Keratinocyte (primary cell): ENCODE results near the gene FYTTD1. TPM values are rescaled to one million over a fixed set of nuclear protein-coding genes. Genes with fewer than 3 reads are reported as not detected.

Experiments used
- DNase-seq: peaks from one replicate; pipeline ENCODE4 v3.0.0-alpha.2; 2011; ENCODE audit warnings: low read depth, missing footprints, low spot score
- FAIRE-seq: peaks from 2 replicates; lab custom pipeline; 2011; peaks lifted over from hg19 to GRCh38; lab: Jason Lieb, UNC
- H2AFZ ChIP-seq: 2 replicates; pipeline ENCODE4 v1.6.0; 2012; ENCODE audit warnings: low read length, control low read depth, inconsistent platforms; ENCODE audit not compliant: control insufficient read depth
- H3K27ac ChIP-seq: 2 replicates; pipeline ENCODE4 v1.5.1; 2011; ENCODE audit warnings: low read length; ENCODE audit not compliant: control insufficient read depth, insufficient read depth
- H3K27me3 ChIP-seq: 3 replicates; pipeline ENCODE4 v1.6.0; 2011; ENCODE audit warnings: low read length; ENCODE audit not compliant: control insufficient read depth, insufficient read depth; ENCODE audit errors: extremely low read depth
- H3K36me3 ChIP-seq, 2 experiments: 2 replicates in 1 of 2; 3 replicates in 1 of 2; pipeline ENCODE4 v1.5.1; 2011; ENCODE audit warnings: low read length in 2 of 2, mild to moderate bottlenecking in 1 of 2; ENCODE audit not compliant: control insufficient read depth in 2 of 2, insufficient read depth in 2 of 2; ENCODE audit errors: extremely low read depth in 1 of 2
- H3K4me1 ChIP-seq: 3 replicates; pipeline ENCODE4 v1.5.1; 2011; ENCODE audit warnings: low read length; ENCODE audit not compliant: control insufficient read depth, insufficient read depth; ENCODE audit errors: extremely low read depth
- H3K4me2 ChIP-seq: 3 replicates; pipeline ENCODE4 v1.6.0; 2011; ENCODE audit warnings: low read depth, low read length; ENCODE audit not compliant: control insufficient read depth, insufficient read depth; ENCODE audit errors: extremely low read depth
- H3K4me3 ChIP-seq, 3 experiments: fragments of 200-600 bp in 1 of 3; sonication (generic) in 1 of 3; 2 replicates in 2 of 3; 3 replicates in 1 of 3; pipeline ENCODE4 v1.5.1; 2011 to 2016; ENCODE audit warnings: low read length in 3 of 3, mild to moderate bottlenecking in 3 of 3, control low read depth in 2 of 3, inconsistent platforms in 1 of 3, low read depth in 1 of 3, mixed read lengths in 1 of 3, mixed run types in 1 of 3, moderate library complexity in 1 of 3; ENCODE audit not compliant: control insufficient read depth in 2 of 3, insufficient read depth in 2 of 3; ENCODE audit errors: extremely low read depth in 1 of 3
- H3K79me2 ChIP-seq: 2 replicates; pipeline ENCODE4 v1.6.0; 2012; ENCODE audit warnings: low read length; ENCODE audit not compliant: control insufficient read depth, insufficient read depth
- H3K9ac ChIP-seq: 3 replicates; pipeline ENCODE4 v1.6.0; 2011; ENCODE audit warnings: low read length; ENCODE audit not compliant: control insufficient read depth, insufficient read depth; ENCODE audit errors: extremely low read depth
- H3K9me1 ChIP-seq: 3 replicates; pipeline ENCODE4 v1.6.0; 2011; ENCODE audit warnings: low read length; ENCODE audit not compliant: control insufficient read depth, insufficient read depth; ENCODE audit errors: extremely low read depth
- H3K9me3 ChIP-seq: 2 replicates; pipeline ENCODE4 v1.5.1; 2012; ENCODE audit warnings: low read depth, low read length; ENCODE audit not compliant: control insufficient read depth
- H4K20me1 ChIP-seq: 3 replicates; pipeline ENCODE4 v1.6.0; 2011; ENCODE audit warnings: low read length; ENCODE audit not compliant: control insufficient read depth, insufficient read depth; ENCODE audit errors: extremely low read depth
- EZH2 ChIP-seq: IDR thresholded peaks from one replicate; pipeline ENCODE4 v1.6.1; 2012; ENCODE audit warnings: inconsistent platforms, mild to moderate bottlenecking, low read length, moderate library complexity
- dilution Hi-C: fragments of 300-500 bp; cut with MboI; formaldehyde crosslinking; loops from one replicate; pipeline ENCODE4 v1.7.0; 2020; ENCODE audit warnings: low sequenced_read_pairs; ENCODE audit not compliant: extremely low pct_ligation_motif_present
- polyA plus RNA-seq, 5 experiments: library from polyadenylated mRNA; depleted of rRNA in 3 of 5; stranded (reverse) in 3 of 5; stranded (forward) in 1 of 5; unstranded in 1 of 5; fragments of >200 nt; gene quantifications; 1 replicate in 1 of 5; 2 replicates in 3 of 5; 3 replicates in 1 of 5; pipeline versions ENCODE4 v1.2.1 to v1.2.3, GENCODE V29; 2011 to 2012; ENCODE audit warnings: missing spikeins in 2 of 5, low read depth in 1 of 5, low replicate concordance in 1 of 5
- TF ChIP-seq, protein P1 (sequence below), 3 experiments: IDR thresholded peaks in 1 of 3; conservative IDR thresholded peaks in 1 of 3; optimal IDR thresholded peaks in 1 of 3; 2 replicates in 2 of 3; 3 replicates in 1 of 3; pipeline versions ENCODE3 to v1.5.1; 2011; ENCODE audit warnings: low read length in 3 of 3, mild to moderate bottlenecking in 3 of 3, moderate library complexity in 2 of 3, control low read depth in 1 of 3, inconsistent platforms in 1 of 3; ENCODE audit not compliant: insufficient read depth in 2 of 3; ENCODE audit errors: extremely low read depth in 1 of 3

The FYTTD1 gene
- polyA plus RNA-seq, 1 donor (not counting 4 experiments of a cell fraction or from before 2014, with no cell fraction given) = 48.0 TPM

DNA sequence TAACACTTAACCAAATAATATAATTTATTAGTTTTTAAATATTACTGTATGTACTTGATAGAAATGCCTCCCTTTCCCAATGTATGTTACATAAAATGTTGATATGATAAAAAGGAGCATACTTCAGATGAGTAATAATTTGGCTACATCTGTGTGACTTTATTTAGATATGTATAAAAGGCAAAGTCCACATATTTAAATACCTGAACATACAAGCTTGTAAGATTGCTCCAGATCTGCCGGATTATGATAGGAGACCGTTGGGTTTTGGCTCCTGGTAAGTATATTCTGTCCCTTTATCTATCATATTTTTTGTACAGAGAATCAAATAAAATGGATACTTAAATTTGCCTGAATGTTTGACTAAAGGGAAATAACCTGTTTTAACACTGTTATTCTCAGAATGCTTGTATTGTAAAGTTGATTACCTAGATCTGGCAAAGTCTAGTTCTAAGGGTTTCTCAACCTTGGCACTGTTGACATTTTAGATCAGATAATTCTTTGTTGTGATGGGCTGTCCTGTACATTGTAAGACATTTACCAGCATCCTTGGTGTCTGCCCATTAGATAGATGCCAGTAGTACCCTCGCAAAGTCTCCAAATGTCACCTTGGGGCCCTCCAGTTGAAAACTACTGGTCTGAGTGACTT lies 79.8 kb downstream of the FYTTD1 start:
- dilution Hi-C loops = no loop called here
- H3K9ac ChIP-seq = no peak overlapping the region

DNA sequence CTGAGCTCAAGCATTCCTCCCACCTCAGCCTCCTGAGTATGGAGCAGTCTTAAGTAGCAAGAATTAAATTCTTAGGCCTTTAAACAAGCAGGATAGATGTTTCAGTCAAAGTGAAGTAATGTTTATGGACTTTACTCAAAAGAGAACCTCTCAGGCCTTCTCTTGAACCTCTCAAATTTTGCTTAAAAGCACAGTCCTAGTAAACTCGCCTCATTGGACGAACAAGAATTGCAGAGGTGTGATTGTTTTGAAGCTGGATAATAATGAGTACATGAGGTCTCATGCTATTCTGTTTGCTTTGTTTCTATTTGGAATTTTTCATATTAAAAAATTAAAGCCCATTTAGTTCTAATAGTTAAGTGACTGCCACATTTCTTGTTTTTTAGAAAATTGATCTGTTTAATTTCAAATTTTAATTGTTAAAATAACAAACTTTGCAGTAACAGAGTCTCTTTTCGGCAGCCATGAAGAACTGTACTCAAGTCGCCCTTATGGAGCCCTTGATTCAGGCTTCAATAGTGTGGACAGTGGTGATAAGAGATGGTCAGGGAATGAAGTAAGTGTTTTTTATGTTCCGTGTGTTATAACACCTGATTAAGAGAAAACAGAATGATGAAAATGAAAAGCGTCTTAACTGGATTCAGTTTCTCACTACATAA lies 80.8 kb downstream of the FYTTD1 start:
- no peaks in the 10 kb centered on the region for H3K9me1 ChIP-seq
- H3K79me2 ChIP-seq = no peaks in the 10 kb centered on the region
- no peak overlapping the region for H3K4me3 ChIP-seq
- no peak for FAIRE-seq
- no peaks in the 10 kb centered on the region for H3K9me3 ChIP-seq
- H3K36me3 ChIP-seq = peaks cover 11 to 16% of the 10 kb centered on the region in 2 experiments
- H3K4me1 ChIP-seq = no peaks in the 10 kb centered on the region
- no peak overlapping the region for H2AFZ ChIP-seq
- dilution Hi-C loops = no loop called here
- no peak overlapping the region for H3K4me2 ChIP-seq
- TF ChIP-seq, protein P1, sequence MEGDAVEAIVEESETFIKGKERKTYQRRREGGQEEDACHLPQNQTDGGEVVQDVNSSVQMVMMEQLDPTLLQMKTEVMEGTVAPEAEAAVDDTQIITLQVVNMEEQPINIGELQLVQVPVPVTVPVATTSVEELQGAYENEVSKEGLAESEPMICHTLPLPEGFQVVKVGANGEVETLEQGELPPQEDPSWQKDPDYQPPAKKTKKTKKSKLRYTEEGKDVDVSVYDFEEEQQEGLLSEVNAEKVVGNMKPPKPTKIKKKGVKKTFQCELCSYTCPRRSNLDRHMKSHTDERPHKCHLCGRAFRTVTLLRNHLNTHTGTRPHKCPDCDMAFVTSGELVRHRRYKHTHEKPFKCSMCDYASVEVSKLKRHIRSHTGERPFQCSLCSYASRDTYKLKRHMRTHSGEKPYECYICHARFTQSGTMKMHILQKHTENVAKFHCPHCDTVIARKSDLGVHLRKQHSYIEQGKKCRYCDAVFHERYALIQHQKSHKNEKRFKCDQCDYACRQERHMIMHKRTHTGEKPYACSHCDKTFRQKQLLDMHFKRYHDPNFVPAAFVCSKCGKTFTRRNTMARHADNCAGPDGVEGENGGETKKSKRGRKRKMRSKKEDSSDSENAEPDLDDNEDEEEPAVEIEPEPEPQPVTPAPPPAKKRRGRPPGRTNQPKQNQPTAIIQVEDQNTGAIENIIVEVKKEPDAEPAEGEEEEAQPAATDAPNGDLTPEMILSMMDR (optimal IDR thresholded peaks at IDR 0.05 in 1 of 3, IDR thresholded peaks at IDR 0.05 in 1 of 3, conservative IDR thresholded peaks at IDR 0.05 in 1 of 3; ENCODE audit: extremely low read depth in 1 of 3, insufficient read depth in 2 of 3, low read length in 3 of 3) = no peak
- no peak for TF ChIP-seq EZH2
- no peak overlapping the region for H3K9ac ChIP-seq
- no peak overlapping the region for H3K27ac ChIP-seq
- no peak for DNase-seq
- H3K27me3 ChIP-seq = no peaks in the 10 kb centered on the region
- H4K20me1 ChIP-seq = no peaks in the 10 kb centered on the region

More for the DNA sequence above, 79.8 kb downstream of the FYTTD1 start:
- no peaks in the 10 kb centered on the region for H4K20me1 ChIP-seq
- no peak overlapping the region for H3K27ac ChIP-seq
- no peak overlapping the region for H3K4me2 ChIP-seq
- no peaks in the 10 kb centered on the region for H3K9me3 ChIP-seq
- FAIRE-seq = no peak
- no peaks in the 10 kb centered on the region for H3K4me1 ChIP-seq
- no peak for DNase-seq
- H3K79me2 ChIP-seq = no peaks in the 10 kb centered on the region
- no peaks in the 10 kb centered on the region for H3K27me3 ChIP-seq
- no peaks in the 10 kb centered on the region for H3K9me1 ChIP-seq
- no peak overlapping the region for H3K4me3 ChIP-seq
- H2AFZ ChIP-seq = no peak overlapping the region
- no peak for TF ChIP-seq EZH2
- TF ChIP-seq, protein P1 (optimal IDR thresholded peaks at IDR 0.05 in 1 of 3, IDR thresholded peaks at IDR 0.05 in 1 of 3, conservative IDR thresholded peaks at IDR 0.05 in 1 of 3; ENCODE audit: extremely low read depth in 1 of 3, insufficient read depth in 2 of 3, low read length in 3 of 3) = no peak
- H3K36me3 ChIP-seq = peaks cover 9 to 16% of the 10 kb centered on the region in 2 experiments
